Measurements from ENCODE around the gene PNPLA5. TPM values are rescaled to one million over a fixed set of nuclear protein-coding genes. Genes with fewer than 3 reads are reported as not detected.

The PNPLA5 gene
- total and polyA plus RNA-seq, 9 of the 15 experiments (the other 6 are each of a cell fraction or from before 2014, with no cell fraction given), result not detected

DNA sequence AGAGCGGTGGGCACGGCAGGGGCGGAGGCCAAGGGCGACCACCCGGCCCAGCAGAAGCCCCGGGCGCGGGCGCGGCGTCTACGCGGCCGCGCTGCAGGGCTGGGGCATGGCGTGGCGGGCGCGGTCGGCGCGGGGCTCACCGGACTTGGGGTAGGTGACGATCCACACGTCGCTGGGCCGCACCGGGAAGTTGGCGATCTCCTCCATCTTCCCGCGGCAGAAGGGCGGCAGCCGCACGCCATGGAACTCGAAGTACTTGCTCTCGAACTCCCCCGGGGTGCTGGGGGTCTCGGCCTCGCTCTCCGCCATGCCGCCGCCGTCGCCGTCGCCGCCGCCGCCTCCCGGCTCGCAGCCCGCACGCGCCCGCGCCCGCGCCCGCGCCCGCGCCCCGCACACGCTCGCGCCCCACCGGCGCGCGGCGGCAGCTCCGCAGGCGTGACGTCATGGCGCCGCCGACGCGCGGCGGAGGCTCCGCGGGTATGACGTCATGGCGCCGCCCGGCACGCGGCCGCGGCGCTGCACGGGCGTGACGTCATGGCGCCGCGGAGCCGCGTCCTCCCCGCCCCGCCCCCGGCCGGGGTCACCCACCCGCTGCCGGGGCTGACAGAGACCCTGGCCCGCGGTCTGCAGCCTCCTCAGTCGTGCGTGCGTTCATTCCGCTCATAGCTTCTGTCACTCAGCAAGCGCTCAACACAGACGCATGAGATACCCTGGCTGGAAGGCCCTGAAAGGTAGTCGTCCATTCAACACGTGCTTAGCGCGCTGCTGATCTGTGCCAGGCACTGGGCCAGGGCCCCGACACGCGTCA, 29.5 kb downstream of the PNPLA5 start, which contains the start of gene SULT4A1:
SULT4A1 (minus strand) TSS at position 440 of the 808 bp plus-strand sequence; CDS start at position 309, 131 bp downstream.
- intact Hi-C loops (cut with micrococcal nuclease), result no loop called here
- Histone ChIP-seq H3K9ac (ENCODE audit: insufficient read depth in 1 of 2, low read depth in 2 of 2, low read length in 2 of 2) (no peak within 1 kb of the TSS; a peak in 1 of 4 replicates), H3K4me3 (no peak within 1 kb of the TSS), H3K4me1 (replicated peaks in 1 of 2; ENCODE audit: control insufficient read depth in 2 of 2, insufficient read depth in 2 of 2, low read length in 2 of 2) (peaks cover 0 to 4% of the 10 kb centered on the region in 2 experiments; a peak in 1 of 5 replicates), H2AFZ (ENCODE audit: low read depth, low read length) (no peak within 1 kb of the TSS), H3K36me3 (ENCODE audit: control insufficient read depth, insufficient read depth, low read length) (no peaks in the 10 kb centered on the region), H3K27me3 (ENCODE audit: control insufficient read depth in 2 of 2, insufficient read depth in 2 of 2, low read length in 2 of 2) (peaks cover 0 to 31% of the 10 kb centered on the region in 2 experiments; a peak in 3 of 5 replicates), H3K4me2 (ENCODE audit: insufficient read depth, low read length) (no peak within 1 kb of the TSS), H3K79me2 (ENCODE audit: control insufficient read depth, insufficient read depth, low read length) (no peaks in the 10 kb centered on the region), H3K9me3 (replicated peaks; ENCODE audit: control insufficient read depth, insufficient read depth, low read depth, low read length) (no peaks in the 10 kb centered on the region), H3K27ac (ENCODE audit: extremely low read depth, low read depth, low read length) (no peak within 1 kb of the TSS), H4K20me1 (replicated peaks; ENCODE audit: control insufficient read depth, insufficient read depth, low read length) (no peaks in the 10 kb centered on the region), H3K9me1 (ENCODE audit: control insufficient read depth, insufficient read depth, low read length) (no peaks in the 10 kb centered on the region)
- in situ Hi-C loops (cut with MboI), result no loop called here
- FAIRE-seq (no peak), DNase-seq (ENCODE audit: extremely low read depth in 1 of 4, low spot score in 3 of 4) (peak; percentile 17 to 69 (median 56)), ATAC-seq (no peak)
- POLR2A ChIA-PET, result no interaction called here
- WGBS (ENCODE audit: insufficient coverage, low coverage, missing lambda C conversion rate), result 40% methylated on average over 4 of the region's 121 CpGs
- no TSS peak for BruUV-seq (replicated peaks)
- CTCF ChIA-PET (ENCODE audit: low intra/inter-chr PET ratio), result no interaction called here
- TF ChIP-seq BHLHE40 (IDR thresholded peaks at IDR 0.05; ENCODE audit: low read length), result peak; percentile 48; the same call in 1 of the 2 replicates
- no peak for TF ChIP-seq LARP7 (IDR thresholded peaks at IDR 0.05)
- no peak for TF ChIP-seq ATF1 (CRISPR knock-in tag; IDR thresholded peaks at IDR 0.05)
- peak; percentile 49; the same call in 1 of the 2 replicates for TF ChIP-seq ATF1 (tag; IDR thresholded peaks at IDR 0.05)
- no peak for TF ChIP-seq ZNF79 (CRISPR knock-in tag; IDR thresholded peaks at IDR 0.05; ENCODE audit: low read depth)
- TF ChIP-seq CXXC5 (CRISPR knock-in tag; IDR thresholded peaks at IDR 0.05), result peak; percentile 77
- no peak for TF ChIP-seq SMAD4 (CRISPR knock-in tag; conservative IDR thresholded peaks at IDR 0.05)
- no peak for TF ChIP-seq PCBP2 (IDR thresholded peaks at IDR 0.05; ENCODE audit: low read depth, low read length, poor library complexity, severe bottlenecking)
- no peak for TF ChIP-seq ATF3 (IDR thresholded peaks at IDR 0.05)
- no peak for TF ChIP-seq ATF3 (CRISPR knock-in tag; conservative IDR thresholded peaks at IDR 0.05)
- TF ChIP-seq JUN (IDR thresholded peaks at IDR 0.05; ENCODE audit: borderline replicate concordance, low read depth, low read length), result 0 out of 2 replicates have a peak, but pooled peaks have one; percentile 8
- no peak for TF ChIP-seq JUN (CRISPR knock-in tag; IDR thresholded peaks at IDR 0.05; ENCODE audit: borderline replicate concordance)
- TF ChIP-seq, protein P1, sequence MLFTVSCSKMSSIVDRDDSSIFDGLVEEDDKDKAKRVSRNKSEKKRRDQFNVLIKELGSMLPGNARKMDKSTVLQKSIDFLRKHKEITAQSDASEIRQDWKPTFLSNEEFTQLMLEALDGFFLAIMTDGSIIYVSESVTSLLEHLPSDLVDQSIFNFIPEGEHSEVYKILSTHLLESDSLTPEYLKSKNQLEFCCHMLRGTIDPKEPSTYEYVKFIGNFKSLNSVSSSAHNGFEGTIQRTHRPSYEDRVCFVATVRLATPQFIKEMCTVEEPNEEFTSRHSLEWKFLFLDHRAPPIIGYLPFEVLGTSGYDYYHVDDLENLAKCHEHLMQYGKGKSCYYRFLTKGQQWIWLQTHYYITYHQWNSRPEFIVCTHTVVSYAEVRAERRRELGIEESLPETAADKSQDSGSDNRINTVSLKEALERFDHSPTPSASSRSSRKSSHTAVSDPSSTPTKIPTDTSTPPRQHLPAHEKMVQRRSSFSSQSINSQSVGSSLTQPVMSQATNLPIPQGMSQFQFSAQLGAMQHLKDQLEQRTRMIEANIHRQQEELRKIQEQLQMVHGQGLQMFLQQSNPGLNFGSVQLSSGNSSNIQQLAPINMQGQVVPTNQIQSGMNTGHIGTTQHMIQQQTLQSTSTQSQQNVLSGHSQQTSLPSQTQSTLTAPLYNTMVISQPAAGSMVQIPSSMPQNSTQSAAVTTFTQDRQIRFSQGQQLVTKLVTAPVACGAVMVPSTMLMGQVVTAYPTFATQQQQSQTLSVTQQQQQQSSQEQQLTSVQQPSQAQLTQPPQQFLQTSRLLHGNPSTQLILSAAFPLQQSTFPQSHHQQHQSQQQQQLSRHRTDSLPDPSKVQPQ (CRISPR knock-in tag; IDR thresholded peaks at IDR 0.05; ENCODE audit: borderline replicate concordance), result no peak
- 0 out of 2 replicates have a peak, but pooled peaks have one; percentile 24 for TF ChIP-seq ZSCAN29 (IDR thresholded peaks at IDR 0.05)
- TF ChIP-seq ZBTB43 (CRISPR knock-in tag; IDR thresholded peaks at IDR 0.05), result no peak
- no peak for TF ChIP-seq MIER1 (IDR thresholded peaks at IDR 0.05; ENCODE audit: low read depth)
- TF ChIP-seq ATF7 (IDR thresholded peaks at IDR 0.05), result peak; percentile 67; the same call in 1 of the 2 replicates
